GM19452 (cell line): ENCODE measurements around the gene MAN2A1.
"Not testable (repeated sequence)": the region's sequence is repeated elsewhere in the genome, so short reads cannot be mapped to it uniquely, and the experiment has no call there.

Experiments
- ATAC-seq: cut with Tn5 transposase; IDR thresholded peaks from one replicate; pipeline ENCODE4 v1.9.1; 2021; ENCODE audit not compliant: unreplicated experiment

MAN2A1 gene

DNA sequence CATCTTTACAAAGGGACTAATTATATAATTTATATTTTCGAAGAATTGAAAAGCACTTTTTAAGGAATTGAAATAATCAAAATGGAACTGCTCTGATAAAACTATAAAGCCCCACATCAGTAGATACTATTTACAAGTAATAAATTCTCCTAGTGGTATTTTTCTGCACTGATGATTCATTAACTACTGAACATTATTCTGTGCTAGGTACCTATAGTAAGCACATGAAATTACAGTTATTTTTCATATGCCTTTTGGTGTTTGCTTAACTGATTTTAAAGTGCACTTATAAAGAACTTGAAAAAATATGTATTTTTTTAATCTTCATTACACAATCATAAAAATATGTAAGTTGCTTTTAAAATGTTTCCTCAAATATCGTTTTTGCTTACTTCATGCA lies 123.0 kb downstream of the MAN2A1 start:
- no peak for ATAC-seq

- no peak for ATAC-seq
These were observed 127.0 kb downstream of the MAN2A1 start for GRCh38 chr5:109816732-109817131.

GRCh38 chr5:109819878-109820277 lies 130.2 kb downstream of the MAN2A1 start:
- no peak for ATAC-seq

DNA sequence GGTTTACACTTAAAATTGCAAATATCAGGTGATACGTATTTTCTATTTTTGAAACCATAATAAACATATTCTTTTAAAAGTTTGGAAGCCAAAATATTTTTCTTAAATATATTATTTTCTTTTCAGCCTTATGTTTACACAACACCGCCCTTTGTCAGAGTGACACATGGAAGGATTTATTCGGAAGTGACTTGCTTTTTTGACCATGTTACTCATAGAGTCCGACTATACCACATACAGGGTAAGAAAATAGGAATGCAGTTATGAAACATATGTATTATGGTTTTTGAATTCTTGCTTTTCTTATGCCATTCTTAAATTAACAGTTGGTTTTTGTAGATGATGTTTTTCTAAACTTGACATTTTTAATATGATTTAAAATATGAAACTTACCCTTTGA lies 133.9 kb downstream of the MAN2A1 start:
- ATAC-seq, result no peak

DNA sequence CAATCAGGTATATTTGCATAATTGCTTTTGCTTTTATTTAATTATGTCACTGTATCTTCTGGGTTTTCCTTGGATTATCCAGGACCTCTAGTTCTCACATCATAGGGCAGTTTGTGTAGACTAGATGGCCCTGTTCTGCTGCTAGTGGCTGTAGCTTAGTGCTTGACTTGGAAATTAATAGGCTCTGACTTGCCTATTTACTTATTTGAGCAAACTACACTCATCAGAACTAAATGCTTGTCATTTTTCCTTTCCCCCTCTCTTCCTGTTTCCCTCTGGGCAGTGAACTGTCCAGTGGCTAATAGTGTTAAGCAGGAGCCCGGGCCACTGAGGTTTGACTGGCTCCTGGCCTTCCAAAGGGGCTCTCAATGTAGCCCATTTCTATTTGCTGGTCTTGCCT lies 135.7 kb downstream of the MAN2A1 start:
- ATAC-seq, result no peak

- no peak for ATAC-seq
These were observed 136.7 kb downstream of the MAN2A1 start for GRCh38 chr5:109826426-109826825.

GRCh38 chr5:109829331-109829730 lies 139.6 kb downstream of the MAN2A1 start:
- ATAC-seq, result no peak

- ATAC-seq, result no peak
These were observed 141.3 kb downstream of the MAN2A1 start for GRCh38 chr5:109830955-109831502.

- ATAC-seq, result not testable (repeated sequence)
These were observed 142.8 kb downstream of the MAN2A1 start for GRCh38 chr5:109832207-109833188.

DNA sequence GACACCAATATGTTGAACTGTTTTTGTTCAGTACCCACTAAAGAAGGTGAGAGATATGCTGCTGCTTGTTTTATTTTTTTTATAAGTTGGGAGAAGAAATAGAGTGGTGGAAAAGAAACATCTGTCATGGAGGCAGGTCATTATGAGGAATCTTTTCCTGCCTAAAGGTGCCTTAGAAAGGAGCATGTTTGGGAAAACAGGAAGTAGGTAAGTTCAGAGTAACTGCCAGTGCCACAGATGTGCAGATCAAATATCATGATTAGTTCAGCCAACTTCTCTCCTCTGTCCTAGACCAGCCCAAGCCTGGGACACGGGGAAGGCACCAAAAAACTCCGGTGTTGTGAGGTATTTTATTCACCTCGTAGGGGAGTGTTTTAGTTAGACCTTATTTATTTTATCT lies 144.2 kb downstream of the MAN2A1 start:
- no peak for ATAC-seq

DNA sequence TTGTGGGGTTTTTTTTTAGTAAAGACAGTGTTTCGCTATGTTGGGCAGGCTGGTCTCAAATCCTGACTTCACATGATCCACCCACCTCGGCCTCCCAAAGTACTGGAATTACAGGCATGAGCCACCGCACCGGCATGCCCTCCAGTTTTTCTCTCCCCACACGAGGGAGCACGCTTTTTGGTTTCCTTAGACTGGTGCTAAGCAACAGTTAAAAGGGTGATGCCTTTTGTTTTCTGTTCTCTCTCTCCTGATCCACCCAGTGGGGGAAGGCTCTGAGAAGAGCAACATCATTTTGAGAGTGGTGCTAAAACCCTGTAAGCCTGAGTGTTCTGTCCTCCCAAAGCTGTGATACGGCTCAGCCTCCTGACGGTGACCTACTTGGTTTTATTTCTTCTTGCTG lies 146.6 kb downstream of the MAN2A1 start:
- no peak for ATAC-seq

DNA sequence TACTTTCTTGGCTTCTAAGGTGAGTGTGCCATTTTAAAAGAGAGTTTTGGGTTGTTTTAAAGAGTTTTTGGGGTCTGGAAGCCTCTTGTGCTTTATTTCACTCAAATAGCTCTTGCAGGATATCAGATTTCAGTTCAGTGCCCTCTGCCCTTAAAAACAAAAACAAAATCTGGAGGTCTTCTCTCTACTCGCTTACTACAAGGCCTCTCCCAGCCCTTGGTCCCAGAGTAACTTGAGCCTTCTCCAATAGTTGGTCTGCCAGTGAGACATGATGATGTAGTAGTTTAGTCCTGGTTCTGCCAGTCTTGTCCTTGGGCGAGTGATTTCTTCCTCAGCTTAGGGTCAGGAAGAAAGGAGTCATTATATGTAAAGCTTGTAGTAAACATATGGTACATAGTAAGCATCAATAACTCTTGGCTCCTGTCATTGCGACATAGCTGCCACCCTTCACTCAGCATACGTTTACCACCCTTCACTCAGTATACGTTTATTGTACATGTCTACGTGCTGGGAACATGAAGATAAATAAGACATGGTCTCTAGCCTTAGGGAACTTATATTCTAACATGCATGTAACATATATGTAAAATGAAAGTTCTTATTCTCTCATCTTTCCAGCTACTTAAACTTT lies 147.6 kb downstream of the MAN2A1 start:
- no peak for ATAC-seq

DNA sequence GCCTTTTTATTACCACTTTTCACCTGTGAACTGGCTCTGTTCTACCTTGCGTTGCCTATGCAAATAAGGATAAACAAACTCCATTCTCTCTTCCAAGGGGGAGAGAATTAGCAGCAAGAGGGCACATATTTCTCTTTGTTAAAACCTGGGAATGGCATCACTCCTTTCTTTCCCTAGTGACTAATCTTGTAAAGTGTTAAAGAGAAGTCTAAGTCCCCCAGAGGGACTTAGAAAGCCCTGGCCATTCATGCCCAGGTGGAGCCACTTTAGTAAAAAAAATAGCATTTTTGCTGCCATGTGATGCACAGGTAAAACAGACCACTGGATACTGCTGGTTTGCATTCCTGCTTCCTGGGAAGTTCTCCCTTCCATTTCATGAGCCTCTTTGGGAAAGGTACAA lies 148.4 kb downstream of the MAN2A1 start:
- ATAC-seq, result no peak

DNA sequence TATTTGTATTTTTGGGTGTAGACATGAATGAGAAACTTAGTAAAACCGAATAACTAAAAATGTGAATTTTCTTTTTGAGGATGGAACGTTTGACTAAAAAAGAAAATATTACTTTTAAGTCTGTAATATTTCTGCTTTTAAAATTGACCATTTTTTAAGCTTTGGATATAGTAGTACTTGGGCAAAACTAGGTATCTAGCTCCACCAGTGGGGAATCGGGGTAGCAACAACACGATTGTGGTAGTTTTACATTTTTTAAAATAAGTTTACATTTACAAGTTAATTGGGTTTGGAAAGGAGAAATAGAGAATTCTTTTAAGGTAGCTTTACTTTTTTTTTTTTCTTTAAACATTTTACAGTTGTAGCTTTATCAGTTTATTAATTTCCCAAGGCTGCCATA lies 154.4 kb downstream of the MAN2A1 start:
- no peak for ATAC-seq

- no peak for ATAC-seq
These were observed 155.0 kb downstream of the MAN2A1 start for GRCh38 chr5:109844695-109845094.

GRCh38 chr5:109848130-109848529 lies 158.4 kb downstream of the MAN2A1 start:
- ATAC-seq, result no peak

- no peak for ATAC-seq
These were observed 159.9 kb downstream of the MAN2A1 start for GRCh38 chr5:109849478-109850088.

GRCh38 chr5:109852371-109853155 lies 162.8 kb downstream of the MAN2A1 start:
- ATAC-seq, result no peak

DNA sequence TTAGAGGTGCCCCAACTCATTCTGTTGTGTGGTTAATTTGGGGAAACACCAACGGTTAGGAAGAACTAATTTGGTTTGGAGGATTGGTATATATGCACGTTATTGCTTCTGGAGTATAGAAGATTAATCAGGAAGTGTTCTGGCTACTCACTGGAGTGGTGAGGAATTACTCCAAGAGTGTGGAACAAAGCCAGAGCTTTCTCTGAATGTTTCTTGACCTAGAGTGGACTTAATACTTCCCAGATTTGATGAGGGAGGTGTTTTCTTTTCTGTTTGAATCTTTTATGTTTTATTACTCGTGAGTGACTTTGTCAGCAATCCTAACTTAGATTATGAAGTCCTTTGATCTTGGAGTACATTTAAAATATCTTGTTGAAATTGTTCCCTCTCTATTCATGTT lies 163.7 kb downstream of the MAN2A1 start:
- no peak for ATAC-seq

DNA sequence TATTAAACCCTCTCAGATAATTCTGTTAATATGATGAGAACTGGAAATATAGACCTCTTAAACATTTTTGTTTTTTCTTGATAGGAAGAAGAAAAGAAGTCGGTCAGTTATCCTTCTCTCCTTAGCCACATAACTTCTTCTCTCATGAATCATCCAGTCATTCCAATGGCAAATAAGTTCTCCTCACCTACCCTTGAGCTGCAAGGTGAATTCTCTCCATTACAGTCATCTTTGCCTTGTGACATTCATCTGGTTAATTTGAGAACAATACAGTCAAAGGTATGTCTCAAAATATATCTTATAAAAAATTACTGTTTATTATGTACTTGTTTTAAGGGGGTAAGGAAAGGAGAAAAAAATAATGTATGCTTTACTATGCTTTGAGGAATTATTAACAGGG lies 165.3 kb downstream of the MAN2A1 start:
- no peak for ATAC-seq
